OCI-M2 (cell line): ENCODE measurements around the gene CHST8.

ENCODE experiments used
- DNase-seq: peaks from one replicate; lab custom pipeline; 2025; ENCODE audit not compliant: unreplicated experiment; lab: John Stamatoyannopoulos, UW

CHST8 gene

DNA sequence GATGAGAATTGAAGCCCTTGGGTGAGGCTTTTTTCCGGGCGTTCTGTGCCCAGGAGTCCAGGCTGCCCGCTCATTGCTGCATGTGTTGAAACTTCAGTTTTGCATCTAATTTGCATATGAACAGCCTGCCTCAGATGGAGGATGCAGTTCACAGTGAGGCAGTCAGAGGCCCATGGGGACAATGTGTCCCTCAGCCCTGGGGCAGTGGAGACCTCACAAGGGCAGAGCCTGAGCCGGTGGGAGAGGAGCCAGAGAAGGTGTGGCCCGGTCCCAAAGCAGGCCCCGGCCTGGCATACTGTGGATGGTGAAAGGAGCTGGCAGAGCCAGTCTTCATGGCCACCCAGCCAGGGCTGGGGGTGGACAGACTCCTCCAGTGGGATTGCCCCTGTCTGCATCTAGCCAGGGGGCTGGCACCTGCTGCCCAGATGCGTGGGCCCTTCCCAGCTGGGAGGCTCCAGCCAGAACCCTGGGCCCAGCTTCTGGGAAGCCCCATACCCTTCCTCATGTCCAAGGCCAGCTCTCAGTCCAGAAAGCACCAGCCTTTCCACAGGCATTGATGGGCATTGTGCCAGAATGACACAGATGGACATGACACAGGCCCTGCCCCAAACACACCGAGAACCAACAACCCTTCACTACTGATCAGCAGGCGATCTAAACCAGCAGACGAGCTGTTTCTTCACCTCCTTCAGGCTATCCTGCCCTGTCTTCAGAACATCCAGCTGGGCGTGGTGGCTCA, 142.0 kb downstream of the CHST8 start:
- no peak for DNase-seq

DNA sequence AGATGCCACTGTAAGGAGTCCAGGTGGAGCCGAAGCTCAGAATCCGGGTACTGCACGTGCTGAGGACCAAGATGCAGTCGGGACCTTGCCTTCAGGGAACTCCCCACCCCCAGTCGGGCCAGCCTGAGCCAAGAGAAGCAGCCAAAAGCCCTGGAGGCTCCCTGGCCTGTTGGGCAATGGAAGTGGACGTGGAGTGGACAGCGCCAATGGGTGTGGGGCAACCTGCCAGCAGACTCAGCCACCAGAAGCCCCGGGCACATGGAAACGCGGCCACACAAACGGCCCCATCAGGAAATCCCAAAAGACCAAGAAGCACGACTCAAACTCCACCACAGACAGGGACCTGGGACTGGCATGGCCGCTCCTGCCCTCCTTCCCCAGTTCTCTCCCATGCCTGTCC, 144.9 kb downstream of the CHST8 start:
- no peak for DNase-seq

DNA sequence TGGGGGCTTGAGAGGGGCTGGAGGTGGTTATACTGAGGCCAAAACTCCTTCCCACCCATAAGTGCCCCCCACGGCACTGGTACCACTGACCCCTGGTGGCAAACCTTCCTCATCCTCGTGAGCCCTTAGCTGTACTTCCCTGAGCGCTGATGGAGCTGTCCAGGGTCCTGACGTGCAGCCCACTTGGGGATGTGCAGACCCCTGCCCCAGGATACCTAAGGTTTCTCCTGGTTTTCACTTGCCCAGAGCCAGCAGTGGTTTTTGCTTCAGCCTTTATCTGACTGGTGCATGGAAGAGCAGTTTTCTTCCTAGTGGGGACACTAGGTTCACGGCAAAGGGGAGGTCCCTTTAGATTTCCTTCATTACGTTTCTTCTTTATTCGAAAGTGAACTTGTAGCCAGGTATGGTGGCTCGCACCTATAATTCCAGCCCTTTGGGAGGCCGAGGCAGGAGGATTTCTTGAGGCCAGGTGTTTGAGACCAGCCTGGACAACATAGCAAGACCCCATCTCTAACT, 146.2 kb downstream of the CHST8 start:
- DNase-seq, result peak; percentile 82

DNA sequence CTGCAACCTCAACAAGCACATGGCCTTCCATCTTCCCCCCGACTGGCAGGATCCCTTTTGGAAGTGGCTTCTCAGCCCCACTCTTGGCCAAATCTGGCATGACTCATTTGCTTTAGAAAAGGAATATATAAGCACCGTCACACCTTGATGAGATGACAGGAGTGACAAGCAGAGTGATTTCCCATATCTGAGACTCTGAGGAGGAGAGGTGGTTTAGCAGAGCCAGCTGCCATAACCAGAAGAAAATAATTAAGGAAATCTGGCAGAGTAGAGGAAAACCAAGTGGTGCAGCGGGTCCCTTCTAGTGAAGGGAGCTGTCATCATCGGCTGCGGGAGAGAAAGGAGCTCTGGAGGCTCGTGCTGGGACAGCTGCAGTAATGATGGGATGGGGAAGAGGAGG, 147.5 kb downstream of the CHST8 start:
- no peak for DNase-seq

DNA sequence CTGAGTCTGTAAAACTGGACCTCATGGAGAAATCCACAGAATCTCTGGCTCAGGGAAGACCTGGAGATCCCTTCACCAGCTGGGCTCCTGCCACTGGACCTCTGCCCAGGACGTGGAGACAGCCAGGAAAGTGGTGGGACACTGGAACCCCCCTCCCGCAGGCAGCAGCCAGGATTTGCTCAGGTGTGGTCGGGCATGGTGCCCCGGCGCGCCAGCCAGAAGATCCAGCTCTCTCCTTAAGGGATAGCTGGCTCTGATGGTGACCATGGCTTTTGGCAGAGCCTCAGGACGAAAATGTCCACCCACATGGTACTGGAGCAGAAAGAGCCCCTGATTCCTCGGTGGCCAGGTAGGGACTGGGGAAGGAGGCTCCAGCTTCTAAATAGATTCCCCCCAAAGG, 148.4 kb downstream of the CHST8 start:
- no peak for DNase-seq

DNA sequence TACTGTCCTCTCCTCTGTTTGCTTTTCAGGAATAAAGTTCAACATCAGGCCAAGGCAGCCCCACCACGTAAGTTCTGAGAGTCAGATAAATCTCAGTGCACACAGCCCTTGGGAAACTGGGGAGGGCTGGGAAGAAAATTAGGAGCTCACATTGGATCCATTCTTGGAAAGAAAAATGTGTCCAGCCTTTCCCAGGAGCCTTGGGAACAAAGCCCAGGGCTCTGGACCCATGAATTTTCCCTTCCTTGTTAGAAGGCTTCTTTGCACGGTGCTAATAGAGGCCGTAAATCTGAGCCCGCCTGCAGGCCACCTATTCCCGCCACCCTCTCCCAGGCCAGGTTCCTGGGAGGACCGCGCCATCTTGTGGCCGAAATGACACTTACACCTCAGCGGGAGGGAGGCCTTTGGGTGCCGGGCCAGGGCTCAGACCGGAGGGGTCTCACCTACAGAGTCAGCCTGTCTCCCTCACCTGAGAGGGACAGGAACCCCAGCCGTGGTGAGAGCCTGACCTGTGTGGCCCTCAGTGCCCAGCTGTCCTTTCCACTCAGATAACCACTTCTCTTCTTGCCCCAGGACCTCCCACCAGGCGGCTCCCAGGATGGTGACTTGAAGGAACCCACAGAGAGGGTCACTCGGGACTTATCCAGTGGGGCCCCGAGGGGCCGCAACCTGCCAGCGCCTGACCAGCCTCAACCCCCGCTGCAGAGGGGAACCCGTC, 149.8 kb downstream of the CHST8 start:
- DNase-seq, result peak; percentile 49

DNA sequence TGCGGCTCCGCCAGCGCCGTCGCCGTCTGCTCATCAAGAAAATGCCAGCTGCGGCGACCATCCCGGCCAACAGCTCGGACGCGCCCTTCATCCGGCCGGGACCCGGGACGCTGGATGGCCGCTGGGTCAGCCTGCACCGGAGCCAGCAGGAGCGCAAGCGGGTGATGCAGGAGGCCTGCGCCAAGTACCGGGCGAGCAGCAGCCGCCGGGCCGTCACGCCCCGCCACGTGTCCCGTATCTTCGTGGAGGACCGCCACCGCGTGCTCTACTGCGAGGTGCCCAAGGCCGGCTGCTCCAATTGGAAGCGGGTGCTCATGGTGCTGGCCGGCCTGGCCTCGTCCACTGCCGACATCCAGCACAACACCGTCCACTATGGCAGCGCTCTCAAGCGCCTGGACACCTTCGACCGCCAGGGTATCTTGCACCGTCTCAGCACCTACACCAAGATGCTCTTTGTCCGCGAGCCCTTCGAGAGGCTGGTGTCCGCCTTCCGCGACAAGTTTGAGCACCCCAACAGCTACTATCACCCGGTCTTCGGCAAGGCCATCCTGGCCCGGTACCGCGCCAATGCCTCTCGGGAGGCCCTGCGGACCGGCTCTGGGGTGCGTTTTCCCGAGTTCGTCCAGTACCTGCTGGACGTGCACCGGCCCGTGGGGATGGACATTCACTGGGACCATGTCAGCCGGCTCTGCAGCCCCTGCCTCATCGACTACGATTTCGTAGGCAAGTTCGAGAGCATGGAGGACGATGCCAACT, 150.5 kb downstream of the CHST8 start:
- DNase-seq, result no peak

GRCh38 chr19:33772858-33773180, 151.1 kb downstream of the CHST8 start:
- no peak for DNase-seq

- DNase-seq, result no peak
Observed at GRCh38 chr19:33773704-33774624, 152.2 kb downstream of the CHST8 start.

DNA sequence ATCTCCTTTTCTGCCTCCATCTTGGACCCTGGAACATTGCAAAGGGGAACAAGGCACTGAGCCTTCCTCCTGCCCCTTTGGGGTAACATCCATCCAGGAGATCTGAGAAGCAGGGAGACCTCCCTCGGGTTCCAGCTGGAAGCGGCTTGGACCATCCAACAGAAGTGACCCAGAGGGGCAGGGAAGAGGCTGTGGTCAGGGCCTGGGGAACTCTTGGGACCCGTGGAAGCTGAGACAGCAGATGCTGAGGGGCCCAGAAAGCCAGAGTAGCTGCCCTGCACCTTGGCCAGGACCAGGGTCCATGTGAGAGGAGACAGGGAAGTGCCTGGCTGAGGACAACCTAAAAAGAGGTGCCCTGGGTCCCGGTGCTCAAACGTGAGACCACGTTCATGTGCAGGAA, 153.0 kb downstream of the CHST8 start:
- no peak for DNase-seq

GRCh38 chr19:33775731-33776487, 154.2 kb downstream of the CHST8 start:
- DNase-seq, result no peak

GRCh38 chr19:33777351-33777750, 155.6 kb downstream of the CHST8 start:
- DNase-seq, result no peak

DNA sequence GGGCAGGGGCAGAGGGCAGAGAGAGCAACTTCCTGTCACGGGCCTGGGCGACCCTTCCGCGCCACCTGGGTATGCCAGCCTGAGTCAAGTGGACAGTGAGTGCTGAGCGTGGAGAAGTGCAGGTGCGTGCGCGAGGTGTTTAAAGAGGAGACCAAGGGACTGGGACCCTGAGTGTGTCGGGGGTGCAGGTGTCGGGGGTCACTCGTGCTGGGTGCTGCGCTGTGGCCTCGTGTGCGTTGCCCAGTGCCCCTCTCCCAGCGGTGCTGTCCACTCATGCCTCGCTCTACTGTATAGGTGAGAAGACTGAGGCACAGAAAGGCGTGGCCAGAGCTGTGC, 156.0 kb downstream of the CHST8 start:
- DNase-seq, result no peak

- DNase-seq, result peak; percentile 82
Observed at GRCh38 chr19:33778089-33778791, 156.5 kb downstream of the CHST8 start.

- no peak for DNase-seq
Observed at GRCh38 chr19:33779849-33780248, 158.1 kb downstream of the CHST8 start.

DNA sequence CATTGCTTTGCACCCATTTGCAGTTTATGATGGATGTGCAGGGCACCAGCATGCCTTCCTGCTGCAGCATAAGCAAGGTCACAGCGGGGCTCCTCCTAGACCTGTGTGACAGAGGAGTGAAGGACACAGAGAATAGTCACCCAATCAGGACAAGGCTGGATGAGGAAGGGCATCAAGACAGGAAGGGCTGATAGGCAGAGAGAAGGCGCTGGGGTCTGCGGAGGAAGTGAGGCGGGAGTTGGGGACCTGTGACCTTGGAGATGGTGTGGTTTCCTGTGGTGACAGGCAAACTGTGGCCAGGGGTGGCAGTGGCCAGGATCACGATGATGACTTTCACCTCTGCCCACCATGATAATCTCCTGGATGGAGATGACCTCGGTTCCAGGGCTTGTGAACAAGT, 158.5 kb downstream of the CHST8 start:
- no peak for DNase-seq

- DNase-seq, result no peak
Observed at GRCh38 chr19:33780746-33781145, 159.0 kb downstream of the CHST8 start.

GRCh38 chr19:33781415-33781935, 159.7 kb downstream of the CHST8 start:
- DNase-seq, result no peak

GRCh38 chr19:33781996-33782395, 160.2 kb downstream of the CHST8 start:
- no peak for DNase-seq
